Breast epithelium (tissue), 4 donors: Measurements from ENCODE around the gene HABP2. TPM values are rescaled to one million over a fixed set of nuclear protein-coding genes. Genes with fewer than 3 reads are reported as not detected.

Experiments
- DNase-seq, 2 donors: peaks; one replicate each; pipeline ENCODE4 v3.0.0-alpha.2; 2019; ENCODE audit warnings: low spot score in 2 of 2
- H3K27ac ChIP-seq, 2 donors: fragments of 200-600 bp; sonication (generic) in 1 of 2; one replicate each; pipeline ENCODE4 v1.5.1; 2016 to 2019; ENCODE audit warnings: mild to moderate bottlenecking in 1 of 2
- H3K27me3 ChIP-seq, 2 donors: fragments of 200-600 bp; sonication (generic) in 1 of 2; one replicate each; pipeline versions ENCODE4 v1.5.1 to v1.6.0; 2017 to 2019; ENCODE audit warnings: control low read depth in 1 of 2, mild to moderate bottlenecking in 1 of 2
- H3K36me3 ChIP-seq: fragments of 200-600 bp; one replicate; pipeline ENCODE4 v1.5.1; 2019
- H3K4me1 ChIP-seq, 2 donors: fragments of 200-600 bp; sonication (generic); one replicate each; pipeline ENCODE4 v1.5.1; 2016 to 2019; ENCODE audit warnings: control low read depth in 1 of 2
- H3K4me3 ChIP-seq, 3 donors: fragments of 200-600 bp; sonication (generic); 1 replicate in 2 of 3; 2 replicates in 1 of 3; pipeline ENCODE4 v1.5.1; 2016 to 2019; ENCODE audit warnings: mild to moderate bottlenecking in 3 of 3, moderate library complexity in 2 of 3
- H3K9me3 ChIP-seq, 2 donors: fragments of 200-600 bp; sonication (generic) in 1 of 2; one replicate each; pipeline ENCODE4 v1.5.1; 2016 to 2019; ENCODE audit warnings: control low read depth in 1 of 2
- POLR2A ChIP-seq: fragments of 450-650 bp; IDR thresholded peaks from one replicate; pipeline ENCODE4 v1.6.1; 2016; ENCODE audit warnings: antibody characterized with exemption, mild to moderate bottlenecking, moderate library complexity
- POLR2AphosphoS5 ChIP-seq, 3 donors: sonication (generic); formaldehyde crosslinking; IDR thresholded peaks; one replicate each; pipeline ENCODE4 v1.6.1; 2017; ENCODE audit warnings: antibody characterized with exemption in 3 of 3
- intact Hi-C: fragments of 100-400 bp; cut with DNase I; formaldehyde crosslinking; loops from one replicate; pipeline ENCODE4 v1.15.1; 2023; ENCODE audit warnings: low total_unique reads
- total RNA-seq, 3 donors: library from RNA; depleted of rRNA; stranded (reverse); fragments of >200 nt; gene quantifications; one replicate each; pipeline ENCODE4 v1.1.0, GENCODE V29; 2016
- TF ChIP-seq, protein P1 (sequence below), 3 donors: fragments of 450-650 bp; IDR thresholded peaks; one replicate each; pipeline ENCODE4 v1.5.1; 2016 to 2017; ENCODE audit warnings: antibody characterized with exemption in 3 of 3, mild to moderate bottlenecking in 3 of 3, moderate library complexity in 3 of 3

HABP2 gene
- total RNA-seq, 3 donors from 2014 or later: 0.29 to 0.66 TPM; not detected in 1

GRCh38 chr10:113616244-113617074 is 63.6 kb downstream of the HABP2 start:
- Histone ChIP-seq H3K9me3 (no peaks in the 10 kb centered on the region), H3K27ac (no peak overlapping the region), H3K4me1 (no peaks in the 10 kb centered on the region), H3K36me3 (no peaks in the 10 kb centered on the region), H3K4me3 (no peak overlapping the region), H3K27me3 (peaks cover 0 to 5% of the 10 kb centered on the region in 2 donors)
- intact Hi-C loops: loop anchor here (5.0 kb wide), 1 partner anchor 1051 kb away; no protein-coding TSS in a partner anchor
- TF ChIP-seq POLR2AphosphoS5 (IDR thresholded peaks at IDR 0.05) (no peak), POLR2A (no peak)
- TF ChIP-seq, protein P1, sequence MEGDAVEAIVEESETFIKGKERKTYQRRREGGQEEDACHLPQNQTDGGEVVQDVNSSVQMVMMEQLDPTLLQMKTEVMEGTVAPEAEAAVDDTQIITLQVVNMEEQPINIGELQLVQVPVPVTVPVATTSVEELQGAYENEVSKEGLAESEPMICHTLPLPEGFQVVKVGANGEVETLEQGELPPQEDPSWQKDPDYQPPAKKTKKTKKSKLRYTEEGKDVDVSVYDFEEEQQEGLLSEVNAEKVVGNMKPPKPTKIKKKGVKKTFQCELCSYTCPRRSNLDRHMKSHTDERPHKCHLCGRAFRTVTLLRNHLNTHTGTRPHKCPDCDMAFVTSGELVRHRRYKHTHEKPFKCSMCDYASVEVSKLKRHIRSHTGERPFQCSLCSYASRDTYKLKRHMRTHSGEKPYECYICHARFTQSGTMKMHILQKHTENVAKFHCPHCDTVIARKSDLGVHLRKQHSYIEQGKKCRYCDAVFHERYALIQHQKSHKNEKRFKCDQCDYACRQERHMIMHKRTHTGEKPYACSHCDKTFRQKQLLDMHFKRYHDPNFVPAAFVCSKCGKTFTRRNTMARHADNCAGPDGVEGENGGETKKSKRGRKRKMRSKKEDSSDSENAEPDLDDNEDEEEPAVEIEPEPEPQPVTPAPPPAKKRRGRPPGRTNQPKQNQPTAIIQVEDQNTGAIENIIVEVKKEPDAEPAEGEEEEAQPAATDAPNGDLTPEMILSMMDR (IDR thresholded peaks at IDR 0.05): no peak
- DNase-seq: no peak

DNA sequence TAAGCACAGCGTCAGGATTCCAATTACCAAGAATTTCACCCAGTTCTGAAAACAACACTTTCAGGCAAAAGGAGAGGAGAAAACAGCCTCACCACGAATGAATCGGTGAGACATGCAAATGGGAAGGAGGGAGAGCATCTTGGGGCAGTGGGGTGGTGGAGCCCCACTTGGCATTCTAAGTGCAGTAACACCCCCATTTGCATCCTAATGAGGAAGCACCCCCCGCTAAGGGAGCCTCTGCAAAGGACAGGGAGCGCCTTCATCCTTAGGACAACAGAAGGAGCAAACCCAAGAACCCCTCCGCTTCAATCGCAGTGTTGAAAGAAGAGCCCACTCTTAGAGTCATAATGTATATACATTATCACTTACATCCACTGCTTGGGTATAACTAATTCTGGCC is 64.2 kb downstream of the HABP2 start:
- no peaks in the 10 kb centered on the region for H3K4me1 ChIP-seq
- H3K9me3 ChIP-seq: no peaks in the 10 kb centered on the region
- no peak for TF ChIP-seq POLR2AphosphoS5 (IDR thresholded peaks at IDR 0.05)
- TF ChIP-seq, protein P1 (IDR thresholded peaks at IDR 0.05): no peak
- TF ChIP-seq POLR2A: no peak
- intact Hi-C loops: loop anchor here (5.0 kb wide), 1 partner anchor 1050 kb away; no protein-coding TSS in a partner anchor
- H3K27me3 ChIP-seq: peaks cover 0 to 5% of the 10 kb centered on the region in 2 donors
- no peaks in the 10 kb centered on the region for H3K36me3 ChIP-seq
- no peak overlapping the region for H3K4me3 ChIP-seq
- DNase-seq: no peak
- no peak overlapping the region for H3K27ac ChIP-seq

GRCh38 chr10:113618338-113618737 is 65.5 kb downstream of the HABP2 start:
- Histone ChIP-seq H3K27ac (no peak overlapping the region), H3K4me3 (no peak overlapping the region), H3K36me3 (no peaks in the 10 kb centered on the region), H3K9me3 (no peaks in the 10 kb centered on the region), H3K27me3 (peaks cover 0 to 5% of the 10 kb centered on the region in 2 donors), H3K4me1 (no peaks in the 10 kb centered on the region)
- intact Hi-C loops: loop anchor here (5.0 kb wide), 1 partner anchor 1049 kb away; no protein-coding TSS in a partner anchor
- TF ChIP-seq, protein P1 (IDR thresholded peaks at IDR 0.05): no peak
- TF ChIP-seq POLR2A (no peak), POLR2AphosphoS5 (IDR thresholded peaks at IDR 0.05) (no peak)
- no peak for DNase-seq

- intact Hi-C loops: loop anchor here (5.0 kb wide), 1 partner anchor 1048 kb away; no protein-coding TSS in a partner anchor
These were observed 66.5 kb downstream of the HABP2 start for GRCh38 chr10:113619401-113619800.

More at GRCh38 chr10:113619401-113619800, 66.5 kb downstream of the HABP2 start:
- H3K4me1 ChIP-seq: no peaks in the 10 kb centered on the region
- H3K4me3 ChIP-seq: no peak overlapping the region
- no peaks in the 10 kb centered on the region for H3K9me3 ChIP-seq
- peaks cover 0 to 7% of the 10 kb centered on the region in 2 donors for H3K27me3 ChIP-seq
- no peak overlapping the region for H3K27ac ChIP-seq
- no peaks in the 10 kb centered on the region for H3K36me3 ChIP-seq
- TF ChIP-seq POLR2AphosphoS5 (IDR thresholded peaks at IDR 0.05): no peak
- TF ChIP-seq, protein P1 (IDR thresholded peaks at IDR 0.05): no peak
- TF ChIP-seq POLR2A: no peak
- DNase-seq: no peak
